HG02973 (cell line): ENCODE data around the gene ZNF823.

Experiments used
- ATAC-seq: cut with Tn5 transposase; IDR thresholded peaks from one replicate; pipeline ENCODE4 v1.9.1; 2021; ENCODE audit warnings: moderate library complexity; ENCODE audit not compliant: unreplicated experiment

Gene ZNF823

DNA sequence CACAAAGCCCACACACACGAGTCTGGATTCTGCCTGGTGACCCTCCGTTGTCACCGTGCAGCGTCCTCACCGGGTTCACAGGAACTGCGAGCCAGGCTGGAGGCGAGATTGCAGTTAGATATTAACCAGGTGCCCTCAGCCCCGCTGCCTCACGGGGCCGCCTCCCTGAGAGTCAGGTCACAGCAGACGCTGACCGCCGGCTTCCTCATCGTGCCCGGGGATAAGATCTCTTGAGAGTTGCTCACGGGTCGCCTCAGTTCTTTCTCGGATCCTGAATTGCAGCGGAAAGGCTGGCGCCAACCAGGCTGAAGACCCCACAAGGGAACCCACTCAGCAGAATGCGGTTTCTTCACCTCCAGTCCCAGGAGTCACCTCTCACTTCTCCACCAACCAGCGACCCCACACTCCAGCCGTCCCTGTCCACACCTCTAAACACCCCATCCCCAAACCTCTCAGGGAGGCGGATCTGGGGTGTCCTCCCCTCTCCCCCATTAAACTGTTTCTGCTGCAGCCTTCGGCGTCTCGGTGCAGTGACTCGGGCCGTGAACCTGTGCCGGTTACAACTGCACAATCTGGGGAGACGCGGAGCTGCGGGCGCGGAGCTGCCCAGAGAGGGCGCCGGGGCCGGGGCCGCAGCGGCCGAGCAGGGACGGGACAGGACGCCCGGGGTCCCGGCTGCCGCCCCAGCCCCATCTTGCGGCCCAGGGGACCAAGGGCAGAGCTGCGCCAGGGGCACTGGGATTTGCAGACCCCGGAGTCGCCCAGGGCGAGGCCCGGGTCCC, 591 bp downstream of the ZNF823 start:
- peak; percentile 33 for ATAC-seq

DNA sequence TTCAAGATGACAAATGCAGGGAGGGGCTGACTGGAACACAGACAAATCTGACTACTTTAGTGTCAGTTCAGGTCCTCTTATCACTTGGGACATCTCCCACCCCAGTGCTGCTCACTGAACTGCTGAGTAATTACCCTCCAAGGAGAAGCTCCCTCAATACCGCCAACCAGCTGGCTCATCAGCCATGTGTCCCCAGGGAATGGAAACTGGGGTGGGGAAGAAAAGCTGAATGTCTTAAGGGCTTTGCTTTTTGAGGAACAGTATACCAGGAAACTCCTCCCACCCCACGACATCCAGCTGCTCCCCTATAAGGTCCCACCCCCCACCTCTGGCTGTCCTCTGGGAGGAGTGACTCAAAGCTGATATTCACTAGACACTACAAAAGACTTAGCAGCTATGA, 2.0 kb downstream of the ZNF823 start:
- ATAC-seq, result no peak

GRCh38 chr19:11735375-11735774, 3.4 kb downstream of the ZNF823 start:
- no peak for ATAC-seq

DNA sequence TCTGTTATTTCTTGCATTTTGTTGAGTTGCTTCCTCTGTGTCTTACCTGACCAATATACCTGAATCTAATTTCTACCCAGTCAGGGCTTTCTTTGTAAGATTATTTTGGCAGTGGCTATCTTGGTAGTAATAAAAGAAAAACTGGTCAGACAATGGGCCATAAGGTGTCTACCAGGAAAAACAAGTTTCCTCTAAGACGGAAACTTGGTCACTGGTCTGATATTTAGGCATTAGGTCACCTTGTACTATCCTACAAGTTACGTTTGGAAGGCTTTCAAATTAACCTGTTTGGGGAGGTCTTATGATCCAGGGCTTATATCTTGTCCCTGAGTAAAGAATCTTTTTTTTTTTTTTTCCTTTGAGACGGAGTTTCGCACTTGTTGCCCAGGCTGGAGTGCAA, 9.2 kb downstream of the ZNF823 start:
- ATAC-seq, result no peak

DNA sequence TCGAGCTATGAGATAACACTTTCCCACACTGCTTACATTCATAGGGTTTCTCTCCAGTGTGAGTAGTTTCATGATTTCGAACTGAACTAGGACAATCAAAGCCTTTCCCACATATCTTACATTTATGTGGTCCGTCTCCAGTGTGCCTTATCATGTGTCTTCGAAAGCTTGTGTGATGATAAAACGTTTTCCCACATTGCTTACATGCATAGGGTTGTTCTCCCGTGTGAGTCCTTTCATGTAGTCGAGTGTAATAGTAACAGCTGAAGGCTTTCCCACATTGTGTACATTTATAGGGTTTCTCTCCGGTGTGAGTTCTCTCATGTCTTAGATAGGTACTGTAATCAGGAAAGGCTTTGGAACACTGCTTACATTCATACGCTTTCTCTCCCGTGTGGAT, 16.3 kb downstream of the ZNF823 start:
- no peak for ATAC-seq

- no peak for ATAC-seq
Observed at GRCh38 chr19:11721681-11722080, 17.1 kb downstream of the ZNF823 start.

DNA sequence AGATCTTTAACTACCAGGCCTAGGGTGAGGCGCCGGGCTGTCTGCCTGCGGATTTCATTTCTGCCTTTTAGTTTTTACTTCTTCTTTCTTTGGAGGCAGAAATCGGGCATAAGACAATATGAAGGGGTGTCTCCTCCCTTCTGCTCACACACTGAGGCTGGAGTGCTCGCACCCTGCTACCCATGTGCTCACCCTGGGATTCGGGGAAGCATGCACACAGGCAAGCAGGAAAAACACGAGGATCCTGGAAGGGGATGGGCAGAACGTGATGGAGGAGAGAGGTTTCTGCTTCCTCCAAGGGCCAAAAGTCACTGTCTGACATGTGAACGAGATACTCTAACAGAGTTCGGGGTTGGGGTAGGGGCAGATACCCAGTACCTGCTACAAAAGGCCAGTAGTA, 28.4 kb downstream of the ZNF823 start:
- ATAC-seq, result no peak

DNA sequence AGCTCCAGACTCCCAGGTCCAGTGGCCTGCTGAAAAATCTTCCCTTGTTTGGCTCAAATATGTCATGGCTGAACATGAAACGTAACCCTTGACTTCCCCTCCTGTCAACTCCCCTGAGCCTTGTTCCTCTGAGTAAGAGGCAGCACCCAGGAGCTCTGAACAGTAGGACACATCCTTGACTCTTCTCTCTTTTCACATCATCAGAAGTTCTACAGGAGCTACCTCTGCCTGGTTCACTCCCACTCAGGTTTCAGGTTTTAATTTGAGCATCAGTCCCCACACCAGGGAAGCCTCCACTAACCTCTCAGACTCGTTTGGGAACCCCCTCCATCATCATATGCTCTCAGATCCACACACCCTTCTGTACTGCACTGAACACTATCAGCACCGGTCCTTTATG, 30.3 kb downstream of the ZNF823 start:
- no peak for ATAC-seq

GRCh38 chr19:11705474-11705873, 33.3 kb downstream of the ZNF823 start:
- no peak for ATAC-seq

- no peak for ATAC-seq
Observed at GRCh38 chr19:11704626-11705025, 34.1 kb downstream of the ZNF823 start.

DNA sequence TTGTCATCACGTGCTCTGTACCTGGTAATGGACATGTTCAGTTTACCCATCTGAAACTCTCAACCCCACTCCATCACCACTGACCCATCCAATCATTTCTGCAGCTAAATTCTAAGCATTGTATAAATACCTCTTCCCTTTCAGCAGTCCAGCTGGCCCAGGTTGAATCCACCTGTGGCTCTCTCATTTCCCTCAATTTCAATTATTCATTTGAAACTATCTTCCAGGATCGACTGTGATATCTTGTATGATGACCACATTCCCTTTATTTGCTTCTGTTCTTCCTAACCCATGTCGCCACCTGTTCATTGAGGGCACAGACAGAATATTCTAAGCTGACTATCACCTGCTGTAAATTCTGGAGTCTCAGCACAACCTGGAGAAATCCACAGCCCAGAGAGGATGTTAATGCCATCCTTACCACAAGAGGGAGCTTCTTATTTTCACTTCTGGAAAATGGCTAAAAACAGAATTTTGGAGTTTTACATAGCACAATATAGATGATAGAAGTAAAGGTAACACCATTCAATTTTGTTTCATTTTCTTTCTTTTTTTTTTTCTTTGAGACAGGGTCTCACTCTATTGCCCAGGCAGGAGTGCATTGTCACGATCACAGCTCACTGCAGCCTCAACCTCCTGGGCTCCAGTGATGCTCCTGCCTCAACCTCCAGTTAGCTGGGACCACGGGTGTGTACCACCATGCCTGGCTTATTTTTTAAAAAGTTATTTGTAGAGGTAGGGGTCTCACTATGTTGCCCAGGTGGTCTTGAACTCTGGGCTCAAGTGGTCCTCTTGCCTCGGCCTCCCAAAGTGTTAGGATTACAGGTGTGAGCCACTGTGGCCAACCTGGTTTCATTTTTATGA, 38.6 kb downstream of the ZNF823 start:
- no peak for ATAC-seq

DNA sequence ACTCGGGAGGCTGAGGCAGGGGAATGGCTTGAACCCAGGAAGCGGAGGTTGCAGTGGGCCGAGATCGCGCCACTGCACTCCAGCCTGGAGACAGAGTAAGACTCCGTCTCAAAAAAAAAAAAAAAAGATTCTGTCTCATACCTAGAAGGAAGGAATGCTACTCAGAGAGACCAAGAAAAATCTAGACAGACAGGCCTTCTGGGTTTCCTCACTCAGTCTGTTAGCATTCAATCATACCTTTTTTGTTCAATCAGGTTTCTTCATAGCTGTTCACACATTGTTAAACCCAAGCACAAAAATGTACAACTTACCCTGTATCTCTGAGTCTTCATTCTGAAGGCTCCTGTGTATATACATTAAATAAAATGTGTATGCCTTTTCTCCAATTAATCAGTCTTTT, 40.5 kb downstream of the ZNF823 start:
- no peak for ATAC-seq

GRCh38 chr19:11697284-11697855, 41.4 kb downstream of the ZNF823 start:
- no peak for ATAC-seq

GRCh38 chr19:11694533-11695439, 44.0 kb downstream of the ZNF823 start:
- ATAC-seq, result no peak

DNA sequence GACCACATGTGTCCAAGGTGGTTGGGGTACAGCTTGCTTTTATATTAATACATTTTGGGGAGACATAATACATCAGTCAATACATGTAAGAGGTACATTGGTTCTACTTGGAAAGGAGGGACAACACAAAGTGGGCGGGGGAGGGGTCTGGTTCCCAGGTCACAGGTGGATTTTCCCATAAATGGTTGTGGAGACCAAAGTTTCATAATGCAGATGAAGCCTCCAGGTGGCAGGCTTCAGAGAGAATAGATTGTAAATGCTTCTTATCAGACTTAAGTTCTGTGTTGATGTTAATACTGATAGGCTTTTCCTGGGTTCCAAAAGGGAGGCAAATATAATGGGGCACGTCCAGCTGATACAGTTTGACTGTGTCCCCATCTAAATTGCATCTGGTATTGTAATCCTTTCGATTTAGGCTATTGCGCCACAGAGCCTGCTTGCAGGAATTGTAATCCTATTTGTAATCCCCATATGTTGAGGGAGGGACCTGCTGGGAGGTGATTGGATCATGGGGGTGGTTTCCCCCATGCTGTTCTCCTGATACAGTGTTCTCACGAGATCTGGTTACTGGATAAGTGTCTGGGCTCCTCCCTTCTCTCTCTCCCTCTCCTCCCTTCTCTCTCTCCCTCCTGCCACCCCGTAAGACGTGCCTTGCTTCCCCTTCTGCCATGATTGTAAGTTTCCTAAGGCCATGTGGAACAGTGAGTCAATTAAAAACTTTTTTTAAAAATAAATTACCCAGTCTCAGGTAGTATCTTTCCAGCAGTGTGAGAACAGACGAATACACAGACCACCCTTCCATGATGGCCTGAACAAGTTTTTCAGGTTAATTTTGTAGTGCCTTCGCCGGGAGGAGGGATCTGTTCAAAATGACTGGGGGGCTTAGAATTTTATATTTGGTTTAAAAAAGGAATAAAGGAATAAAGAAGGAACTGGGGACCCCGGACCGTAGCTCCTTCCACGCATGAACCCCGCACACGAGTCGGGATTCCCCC, 44.9 kb downstream of the ZNF823 start:
- no peak for ATAC-seq

DNA sequence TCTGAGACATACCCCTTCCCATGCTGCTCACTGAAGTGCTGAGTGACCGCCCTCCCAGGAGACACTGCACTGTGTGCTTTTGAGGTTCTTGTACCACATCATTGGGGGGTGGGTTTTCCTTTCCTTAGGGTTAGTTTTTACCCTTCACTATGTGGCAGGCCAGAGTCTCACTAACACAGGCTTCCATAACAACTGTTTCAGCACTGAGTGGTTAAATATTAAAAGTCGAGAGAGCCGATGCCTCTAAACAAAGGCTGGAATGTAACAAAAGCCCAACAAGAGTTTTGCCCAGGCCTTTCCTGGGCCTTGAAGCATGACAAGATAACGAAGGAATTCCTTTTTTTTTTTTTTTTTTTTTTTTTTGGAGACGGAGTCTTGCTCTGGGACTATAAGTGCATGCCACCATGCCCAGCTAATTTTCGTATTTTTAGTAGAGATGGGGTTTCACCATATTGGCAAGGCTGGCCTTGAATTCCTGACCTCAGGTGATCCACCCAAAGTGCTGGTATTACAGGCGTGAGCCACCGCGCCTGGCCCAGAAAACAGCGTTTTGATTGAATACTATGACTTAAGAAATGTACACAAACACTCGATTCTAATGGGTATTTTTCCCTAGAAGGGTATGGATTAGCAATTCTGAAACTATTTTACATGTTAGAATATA, 46.5 kb downstream of the ZNF823 start:
- ATAC-seq, result no peak

DNA sequence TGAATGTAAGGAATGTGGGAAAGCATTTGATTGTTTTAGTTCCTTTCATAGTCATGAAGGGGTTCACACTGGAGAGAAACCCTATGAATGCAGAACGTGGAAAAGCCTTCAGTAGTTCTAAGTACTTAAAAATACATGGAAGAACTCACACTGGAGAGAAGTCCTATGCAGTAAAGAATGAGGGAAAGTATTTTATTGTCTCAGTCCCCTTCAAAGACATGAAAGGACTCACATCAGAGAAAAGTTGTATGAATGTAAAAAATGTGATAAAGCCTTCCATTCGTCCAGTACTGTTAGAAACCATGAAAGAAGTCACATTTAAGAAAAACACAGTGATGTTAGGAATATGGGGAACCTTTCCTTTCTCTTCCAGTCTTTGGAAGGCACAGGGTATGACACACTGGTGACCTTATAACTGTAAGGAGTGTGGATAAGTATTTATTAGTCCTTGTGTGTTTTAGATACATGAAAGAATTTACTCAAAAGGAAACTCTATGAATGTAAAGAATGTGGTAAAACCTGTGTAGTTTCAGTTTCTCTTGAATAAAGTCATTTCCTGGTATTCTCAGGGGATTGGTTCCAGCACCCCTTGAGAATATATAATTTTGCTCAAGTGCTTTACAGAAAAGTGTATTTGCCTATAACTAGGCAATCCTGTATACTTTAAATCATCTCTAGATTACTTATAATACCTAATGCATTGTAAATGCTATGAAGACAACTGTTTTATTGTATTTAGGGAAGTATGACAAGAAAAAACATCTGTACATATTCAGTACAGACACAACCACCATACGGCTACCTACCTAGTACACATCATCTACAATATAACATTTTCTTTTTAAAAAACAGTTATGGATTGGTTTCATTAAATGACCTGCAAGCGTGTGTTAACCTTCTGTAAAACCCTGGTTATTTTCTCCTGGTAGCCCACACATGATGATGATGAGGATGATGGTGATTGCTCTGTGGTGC, 52.8 kb downstream of the ZNF823 start:
- ATAC-seq, result no peak
